ENCODE results near the gene RNASE7.
"Not testable (repeated sequence)": the region's sequence is repeated elsewhere in the genome, so short reads cannot be mapped to it uniquely, and the experiment has no call there.

DNA sequence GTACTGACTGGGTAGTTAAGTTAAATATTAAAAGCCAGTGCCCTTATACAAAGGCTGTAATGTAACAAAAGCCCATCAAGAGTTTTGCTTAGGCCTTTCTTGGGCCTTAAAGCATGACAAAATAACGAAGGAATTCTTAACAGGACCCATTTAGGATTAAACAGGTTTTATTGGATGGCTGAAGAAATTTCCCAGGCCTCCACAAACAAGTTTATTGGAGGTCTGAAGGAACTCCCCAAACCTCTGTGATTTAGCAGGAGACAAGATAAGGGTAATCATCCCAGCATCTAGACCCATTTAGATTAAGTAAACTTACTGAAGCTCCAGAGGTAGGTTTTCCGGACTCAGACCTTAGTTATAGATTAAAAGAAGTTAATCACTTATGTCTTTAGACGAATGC, 32.4 kb upstream of the RNASE7 start:
- TF ChIP-seq, protein P1, sequence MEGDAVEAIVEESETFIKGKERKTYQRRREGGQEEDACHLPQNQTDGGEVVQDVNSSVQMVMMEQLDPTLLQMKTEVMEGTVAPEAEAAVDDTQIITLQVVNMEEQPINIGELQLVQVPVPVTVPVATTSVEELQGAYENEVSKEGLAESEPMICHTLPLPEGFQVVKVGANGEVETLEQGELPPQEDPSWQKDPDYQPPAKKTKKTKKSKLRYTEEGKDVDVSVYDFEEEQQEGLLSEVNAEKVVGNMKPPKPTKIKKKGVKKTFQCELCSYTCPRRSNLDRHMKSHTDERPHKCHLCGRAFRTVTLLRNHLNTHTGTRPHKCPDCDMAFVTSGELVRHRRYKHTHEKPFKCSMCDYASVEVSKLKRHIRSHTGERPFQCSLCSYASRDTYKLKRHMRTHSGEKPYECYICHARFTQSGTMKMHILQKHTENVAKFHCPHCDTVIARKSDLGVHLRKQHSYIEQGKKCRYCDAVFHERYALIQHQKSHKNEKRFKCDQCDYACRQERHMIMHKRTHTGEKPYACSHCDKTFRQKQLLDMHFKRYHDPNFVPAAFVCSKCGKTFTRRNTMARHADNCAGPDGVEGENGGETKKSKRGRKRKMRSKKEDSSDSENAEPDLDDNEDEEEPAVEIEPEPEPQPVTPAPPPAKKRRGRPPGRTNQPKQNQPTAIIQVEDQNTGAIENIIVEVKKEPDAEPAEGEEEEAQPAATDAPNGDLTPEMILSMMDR (IDR thresholded peaks at IDR 0.05): not testable (repeated sequence)
- TF ChIP-seq POLR2A (IDR thresholded peaks at IDR 0.05): not testable (repeated sequence)

All from heart left ventricle (tissue), 13 donors.